ENCODE measurements around the gene NEBL.
A peak's percentile ranks its signal among the peaks of the same experiment; 100 is the strongest.

The NEBL gene

DNA sequence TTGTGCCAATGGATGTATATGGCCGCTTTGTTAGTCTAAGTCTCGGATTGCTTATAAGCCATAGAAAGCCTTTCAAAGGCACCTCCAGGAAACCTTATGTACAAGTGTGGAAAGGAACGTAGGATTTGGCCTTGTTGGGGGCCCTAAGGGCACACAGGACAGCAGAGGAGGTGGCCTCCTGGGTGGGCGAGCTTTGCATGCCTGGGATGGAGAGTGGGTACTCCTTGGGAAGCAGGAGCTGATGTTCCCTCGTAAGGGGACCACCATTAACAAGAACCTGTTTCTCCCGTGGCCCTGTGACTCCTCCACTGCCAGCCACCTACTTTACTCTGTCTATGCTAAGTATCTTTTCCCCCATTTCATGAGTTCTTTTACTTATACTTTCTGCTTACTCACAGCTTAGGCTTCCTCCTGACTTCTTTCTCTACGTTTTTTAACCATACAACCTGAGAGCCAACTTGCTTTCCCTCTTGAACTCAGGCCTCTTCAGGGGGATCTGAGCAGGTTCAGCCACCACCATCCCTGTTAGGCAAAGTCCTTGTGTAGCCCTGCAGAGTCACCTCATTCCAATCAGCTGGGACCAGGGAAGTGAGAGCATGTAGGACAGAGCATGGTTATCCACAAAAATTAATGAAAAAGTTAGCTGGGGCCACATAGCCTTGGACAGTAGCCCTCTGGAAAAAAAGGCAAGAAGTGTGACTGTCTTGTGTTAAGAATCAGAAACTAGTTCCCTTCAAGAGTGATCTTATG is 118.9 kb downstream of the NEBL start:
- no peak for DNase-seq (ENCODE audit: low spot score)

DNA sequence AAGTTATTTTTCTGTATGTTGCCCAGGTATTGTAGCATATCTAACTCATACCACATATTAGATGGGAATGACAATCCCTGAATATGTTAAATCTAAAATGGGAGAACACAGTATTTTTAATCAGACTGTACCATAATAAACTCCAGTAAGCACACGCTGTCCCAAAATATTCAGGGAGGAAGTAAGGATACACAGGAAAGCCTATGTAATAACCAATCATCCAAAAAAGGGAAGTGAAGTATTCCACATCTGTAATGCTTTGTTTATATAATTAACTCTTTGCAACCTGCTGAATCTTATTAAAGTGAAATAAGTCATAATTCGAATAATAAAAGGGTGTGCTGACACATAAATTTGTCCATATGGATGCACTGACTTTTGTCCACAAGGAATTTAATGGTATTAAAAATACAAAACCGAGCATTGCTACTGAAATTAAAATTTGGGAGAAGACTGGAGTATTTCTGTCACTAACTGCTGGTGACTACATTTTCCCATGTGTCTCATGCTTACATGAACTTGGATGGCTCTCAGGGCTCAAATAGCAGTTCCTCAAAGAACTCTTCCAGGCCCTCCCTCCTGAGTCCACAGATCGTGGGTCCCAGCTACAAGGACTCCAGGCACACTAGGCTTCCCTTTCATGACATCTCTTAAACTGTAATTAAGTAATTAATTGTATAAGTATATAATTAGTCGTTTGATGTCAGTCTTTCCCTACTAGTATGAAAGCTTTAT is 120.6 kb downstream of the NEBL start:
- no peak for DNase-seq (ENCODE audit: low spot score)

DNA sequence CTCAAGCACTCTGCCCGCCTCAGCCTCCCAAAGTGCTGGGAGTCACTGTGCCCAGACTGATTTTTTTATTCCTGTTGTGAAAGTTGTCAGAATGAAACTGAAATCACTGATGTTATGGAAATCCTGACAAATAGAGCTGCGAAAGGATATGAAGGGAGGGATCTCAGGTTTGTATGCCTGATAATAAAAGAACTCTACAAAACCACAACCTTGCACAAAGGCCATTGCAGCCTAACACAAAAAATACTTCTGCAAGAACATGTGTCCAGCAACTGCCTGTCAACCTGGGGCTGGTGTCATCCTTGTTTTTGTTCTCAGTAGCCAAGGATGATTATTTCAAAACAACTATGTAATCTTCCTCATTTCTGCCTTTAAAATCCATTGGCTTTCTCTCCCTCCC is 126.1 kb downstream of the NEBL start:
- no peak for DNase-seq (ENCODE audit: low spot score)

- DNase-seq (ENCODE audit: low spot score): no peak
These were observed 127.6 kb downstream of the NEBL start for GRCh38 chr10:20769481-20769880.

- peak; percentile 37 for DNase-seq (ENCODE audit: low spot score)
These were observed 128.3 kb downstream of the NEBL start for GRCh38 chr10:20768843-20769242.

DNA sequence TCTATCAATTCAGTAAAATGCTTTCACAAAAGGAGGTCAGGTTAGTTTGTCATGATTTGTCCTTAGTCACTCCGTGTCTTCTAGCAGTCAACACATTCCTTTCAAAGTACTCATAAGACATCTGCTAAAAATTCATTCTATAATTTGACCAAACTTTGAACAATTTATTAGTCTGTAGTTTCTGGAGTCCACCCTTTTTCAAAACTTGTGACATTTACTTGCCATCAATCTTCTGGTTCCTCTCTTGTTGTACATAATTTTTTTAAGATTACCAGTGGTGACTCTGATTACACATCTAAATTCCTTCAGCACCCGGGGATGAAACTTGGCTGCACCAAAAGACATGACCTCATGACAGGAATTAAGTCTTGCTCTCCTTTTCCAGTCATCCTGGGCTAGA is 130.1 kb downstream of the NEBL start:
- DNase-seq (ENCODE audit: low spot score): peak; percentile 80

- DNase-seq (ENCODE audit: low spot score): no peak
These were observed 132.0 kb downstream of the NEBL start for GRCh38 chr10:20765066-20765465.

GRCh38 chr10:20760460-20760859 is 136.7 kb downstream of the NEBL start:
- DNase-seq (ENCODE audit: low spot score): no peak

DNA sequence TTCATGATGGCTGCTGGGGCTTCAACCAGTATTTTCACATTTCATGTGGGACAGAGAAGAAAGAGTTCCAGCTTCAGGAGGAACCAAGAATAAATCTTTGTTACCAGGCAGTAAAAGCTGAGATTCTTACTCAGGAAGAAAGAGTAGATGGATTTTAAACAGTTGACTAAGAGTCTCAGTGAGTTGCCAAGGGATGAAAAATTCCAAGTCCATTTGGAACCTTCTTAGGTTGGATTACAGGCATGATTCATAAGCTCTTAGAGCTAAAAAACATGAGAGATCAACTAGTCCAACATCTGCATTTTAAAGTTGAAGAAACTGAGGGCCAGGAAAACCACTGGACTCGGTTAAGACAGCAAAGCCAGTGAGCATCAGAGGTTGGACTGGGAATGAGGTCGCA is 148.6 kb downstream of the NEBL start:
- DNase-seq (ENCODE audit: low spot score): no peak

- DNase-seq (ENCODE audit: low spot score): no peak
These were observed 149.3 kb downstream of the NEBL start for GRCh38 chr10:20747782-20748181.

GRCh38 chr10:20746856-20747255 is 150.3 kb downstream of the NEBL start:
- no peak for DNase-seq (ENCODE audit: low spot score)

- DNase-seq (ENCODE audit: low spot score): no peak
These were observed 151.3 kb downstream of the NEBL start for GRCh38 chr10:20745556-20746375.

- peak; percentile 22 for DNase-seq (ENCODE audit: low spot score)
These were observed 152.3 kb downstream of the NEBL start for GRCh38 chr10:20744821-20745220.

DNA sequence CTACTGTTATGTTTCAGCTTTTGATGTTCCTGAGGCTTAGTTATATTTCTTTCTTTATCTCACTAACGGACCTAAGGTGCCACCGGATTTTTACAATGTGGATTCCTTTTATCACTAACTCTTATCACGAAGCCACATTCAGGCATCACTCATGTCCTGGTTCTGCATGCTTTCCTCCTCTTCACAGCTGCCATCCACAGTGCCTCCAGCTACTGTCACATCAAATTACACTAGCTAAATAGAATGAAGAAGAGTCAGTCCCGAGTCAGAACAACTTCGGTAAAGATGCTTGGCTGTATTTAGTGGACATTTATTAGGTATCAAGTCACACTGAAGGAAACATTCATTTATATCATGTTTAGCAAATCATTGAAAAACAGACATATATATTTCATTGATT is 153.2 kb downstream of the NEBL start:
- no peak for DNase-seq (ENCODE audit: low spot score)

- DNase-seq (ENCODE audit: low spot score): no peak
These were observed 154.2 kb downstream of the NEBL start for GRCh38 chr10:20742737-20743541.

DNA sequence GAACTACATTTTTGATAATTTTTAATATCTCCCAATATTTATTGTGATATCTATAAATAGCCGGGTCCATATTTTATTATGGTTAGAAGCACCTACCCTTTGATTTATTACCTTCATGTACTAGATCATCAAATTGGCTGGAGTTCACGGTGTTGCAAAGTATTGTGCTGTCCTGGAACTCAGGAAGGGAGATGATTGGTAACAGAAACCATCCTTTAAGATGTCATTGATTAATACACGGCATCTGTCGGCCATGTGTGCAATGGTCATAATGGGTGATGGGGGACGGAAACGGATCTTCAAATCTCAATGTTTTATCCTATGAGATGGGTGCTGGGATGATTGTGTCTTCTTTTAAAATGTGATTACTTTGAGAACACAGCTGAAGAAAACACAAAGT is 157.0 kb downstream of the NEBL start:
- DNase-seq (ENCODE audit: low spot score): no peak

DNA sequence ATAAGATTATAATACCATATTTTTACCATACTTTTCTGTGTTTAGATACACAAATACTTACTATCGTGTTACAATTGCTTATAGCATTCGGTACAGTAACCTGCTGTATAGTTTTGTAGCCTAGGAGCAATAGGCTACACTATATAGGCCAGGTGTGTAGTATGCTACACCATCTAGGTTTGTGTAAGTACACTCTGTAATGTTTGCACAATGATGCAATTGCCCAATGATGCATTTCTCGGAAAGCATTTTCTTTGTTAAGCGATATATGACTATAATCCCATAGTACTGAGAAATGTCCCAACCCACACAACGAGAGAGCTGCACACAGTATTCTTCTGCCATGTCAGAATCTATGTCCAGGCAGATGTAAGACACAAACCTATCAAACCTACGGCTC is 160.0 kb downstream of the NEBL start:
- no peak for DNase-seq (ENCODE audit: low spot score)
